A673 (cell line): ENCODE measurements around the gene ADGRF1. TPM values are rescaled to one million over a fixed set of nuclear protein-coding genes. Genes with fewer than 3 reads are reported as not detected.

Experiments
- BruUV-seq: library from RNA; stranded (reverse); fragments of 400-500 nt; replicated peaks from 2 replicates; lab custom pipeline; 2021; lab: Mats Ljungman, UMichigan
- CTCF ChIA-PET: fragments of 300-600 bp; sonication (Branson Sonifier 250); formaldehyde crosslinking; loops from one replicate; lab custom pipeline; 2022; ENCODE audit warnings: antibody characterized with exemption; lab: Charles Lee
- POLR2A ChIA-PET: fragments of 300-600 bp; sonication (Branson Sonifier 250); formaldehyde crosslinking; loops from one replicate; lab custom pipeline; 2022; ENCODE audit warnings: antibody characterized with exemption; ENCODE audit not compliant: low non-redundant PET; lab: Charles Lee
- DNase-seq: peaks from one replicate; pipeline ENCODE4 v3.0.0-alpha.2; 2015; ENCODE audit warnings: low spot score
- H3K27ac ChIP-seq: fragments of 200-600 bp; sonication (generic); 2 replicates; pipeline ENCODE4 v1.5.1; 2016; ENCODE audit warnings: mixed run types, low read depth, mild to moderate bottlenecking, mixed read lengths, antibody characterized with exemption, low read length; ENCODE audit not compliant: poor library complexity, severe bottlenecking
- H3K27me3 ChIP-seq: fragments of 200-600 bp; sonication (generic); replicated peaks from 2 replicates; pipeline ENCODE4 v1.6.1; 2017; ENCODE audit warnings: mixed run types, low read depth, mild to moderate bottlenecking, mixed read lengths, antibody characterized with exemption, low read length; ENCODE audit not compliant: insufficient read depth, poor library complexity
- H3K36me3 ChIP-seq: fragments of 200-600 bp; sonication (generic); 2 replicates; pipeline ENCODE4 v1.6.1; 2016; ENCODE audit warnings: mixed run types, mild to moderate bottlenecking, mixed read lengths, antibody characterized with exemption, low read length; ENCODE audit not compliant: insufficient read depth, poor library complexity, severe bottlenecking
- H3K4me1 ChIP-seq: fragments of 200-600 bp; sonication (generic); 2 replicates; pipeline ENCODE4 v1.6.1; 2017; ENCODE audit warnings: mixed run types, mild to moderate bottlenecking, mixed read lengths, antibody characterized with exemption, low read length; ENCODE audit not compliant: insufficient read depth, poor library complexity, severe bottlenecking
- H3K4me3 ChIP-seq: fragments of 200-600 bp; sonication (generic); 2 replicates; pipeline ENCODE4 v1.5.1; 2016; ENCODE audit warnings: low read depth, mixed run types, mild to moderate bottlenecking, mixed read lengths, low read length; ENCODE audit not compliant: poor library complexity, severe bottlenecking
- H3K9me3 ChIP-seq: fragments of 200-600 bp; sonication (generic); 2 replicates; pipeline ENCODE4 v1.6.1; 2016; ENCODE audit warnings: mixed run types, low read depth, mild to moderate bottlenecking, mixed read lengths, antibody characterized with exemption, low read length; ENCODE audit not compliant: poor library complexity, severe bottlenecking
- CTCF ChIP-seq: fragments of 300-800, 200-600 bp; sonication (generic); conservative IDR thresholded peaks from 2 replicates; pipeline ENCODE4 v1.5.1; 2017; ENCODE audit warnings: low read depth, mild to moderate bottlenecking, antibody characterized with exemption, low read length, moderate library complexity, mixed read lengths
- EZH2 ChIP-seq: fragments of 200-600 bp; sonication (generic); IDR thresholded peaks from 2 replicates; pipeline ENCODE4 v1.6.1; 2017; ENCODE audit warnings: borderline replicate concordance, low read depth, mild to moderate bottlenecking, mixed read lengths, antibody characterized with exemption, low read length; ENCODE audit not compliant: poor library complexity, severe bottlenecking
- intact Hi-C: fragments of 100-400 bp; cut with micrococcal nuclease; formaldehyde crosslinking; loops from one replicate; pipeline ENCODE4 v1.10.0; 2022; ENCODE audit not compliant: unreplicated experiment
- total RNA-seq: library from RNA; stranded (reverse); gene quantifications from 2 replicates; pipeline ENCODE4 v1.2.3, GENCODE V29; 2021

Gene ADGRF1
- total RNA-seq, 1 experiment from 2014 or later, result not detected

- CTCF ChIA-PET, result no interaction called here
Observed at GRCh38 chr6:46997646-46998045, 44.5 kb downstream of the ADGRF1 start.

GRCh38 chr6:46996860-46997641 is 45.1 kb downstream of the ADGRF1 start:
- ChIA-PET POLR2A (no interaction called here), CTCF (no interaction called here)
- H3K27ac ChIP-seq, result no peak overlapping the region
- intact Hi-C loops, result no loop called here
- no peaks in the 10 kb centered on the region for H3K36me3 ChIP-seq
- TF ChIP-seq EZH2 (no peak), CTCF (no peak)
- BruUV-seq, result no TSS peak
- H3K4me3 ChIP-seq, result no peak overlapping the region
- H3K9me3 ChIP-seq, result no peaks in the 10 kb centered on the region
- no peak for DNase-seq
- no peaks in the 10 kb centered on the region for H3K4me1 ChIP-seq
- H3K27me3 ChIP-seq, result peaks cover 55% of the 10 kb centered on the region

More at GRCh38 chr6:46997646-46998045, 44.5 kb downstream of the ADGRF1 start:
- H3K9me3 ChIP-seq, result no peaks in the 10 kb centered on the region
- intact Hi-C loops, result no loop called here
- H3K4me1 ChIP-seq, result no peaks in the 10 kb centered on the region
- no TSS peak for BruUV-seq
- DNase-seq, result no peak
- POLR2A ChIA-PET, result no interaction called here
- H3K4me3 ChIP-seq, result no peak overlapping the region
- H3K27me3 ChIP-seq, result peaks cover 61% of the 10 kb centered on the region
- H3K36me3 ChIP-seq, result no peaks in the 10 kb centered on the region
- H3K27ac ChIP-seq, result no peak overlapping the region
- TF ChIP-seq EZH2 (no peak), CTCF (no peak)

- no peak overlapping the region for H3K4me3 ChIP-seq
- no peak for DNase-seq
- TF ChIP-seq EZH2 (no peak), CTCF (no peak)
- BruUV-seq, result no TSS peak
- H3K27me3 ChIP-seq, result peaks cover 34% of the 10 kb centered on the region
- CTCF ChIA-PET, result no interaction called here
- POLR2A ChIA-PET, result no interaction called here
- H3K36me3 ChIP-seq, result no peaks in the 10 kb centered on the region
- intact Hi-C loops, result loop anchor here (5.0 kb wide), 1 partner anchor 578 kb away; no protein-coding TSS in a partner anchor
- H3K9me3 ChIP-seq, result no peaks in the 10 kb centered on the region
- H3K4me1 ChIP-seq, result no peaks in the 10 kb centered on the region
- H3K27ac ChIP-seq, result no peak overlapping the region
Observed at GRCh38 chr6:46994933-46995332, 47.2 kb downstream of the ADGRF1 start.
